GM19468 (cell line): ENCODE data around the gene TOX4.
"Not testable (repeated sequence)": the region's sequence is repeated elsewhere in the genome, so short reads cannot be mapped to it uniquely, and the experiment has no call there.

Source experiments
- ATAC-seq: cut with Tn5 transposase; IDR thresholded peaks from one replicate; pipeline ENCODE4 v1.9.1; 2021; ENCODE audit warnings: mild to moderate bottlenecking, moderate library complexity, moderate number of reproducible peaks; ENCODE audit not compliant: unreplicated experiment; ENCODE audit errors: extremely low read depth

Gene TOX4

DNA sequence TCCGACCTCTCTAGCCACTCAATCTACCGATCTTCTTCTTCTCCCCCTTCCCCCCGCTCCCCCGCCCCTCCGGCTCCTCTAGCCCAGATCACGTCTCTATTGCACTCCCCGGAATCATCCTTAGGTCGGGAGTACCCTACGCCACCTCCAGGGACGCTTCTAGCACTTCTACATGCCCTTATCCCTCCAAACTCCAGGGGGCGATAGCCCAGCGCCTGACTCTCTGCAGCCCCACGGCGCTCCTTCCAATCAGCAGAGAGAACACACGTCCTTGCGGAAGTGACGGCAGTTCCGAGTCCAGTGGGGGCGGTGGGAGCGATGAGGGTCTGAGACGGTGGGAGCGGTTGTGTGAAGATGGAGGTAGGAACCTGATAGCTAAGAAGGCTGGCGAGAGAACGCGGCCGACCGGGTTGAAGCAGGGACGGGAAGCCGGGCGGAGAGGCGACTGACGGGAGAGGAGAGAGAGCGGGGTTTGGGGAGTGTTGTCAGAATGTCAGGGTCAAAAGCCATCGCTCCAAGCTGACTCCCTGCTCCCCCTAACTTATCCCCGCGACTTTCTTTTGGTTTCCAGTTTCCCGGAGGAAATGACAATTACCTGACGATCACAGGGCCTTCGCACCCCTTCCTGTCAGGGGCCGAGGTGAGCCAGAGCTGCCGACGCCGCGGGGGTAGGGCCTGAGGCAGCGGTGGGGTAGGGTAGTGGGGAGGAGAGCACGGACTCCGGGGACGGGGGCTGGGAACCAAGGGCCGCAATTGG, at the start of gene TOX4, which contains the start of gene RAB2B:
TSS of gene TOX4 (plus strand) at position 271 of the 757 bp plus-strand sequence. CDS start at position 355, 84 bp downstream.
TSS of gene RAB2B (minus strand) at position 35 of the 757 bp plus-strand sequence. CDS start 87 bp downstream, outside the sequence.
- peak; percentile 99 for ATAC-seq

DNA sequence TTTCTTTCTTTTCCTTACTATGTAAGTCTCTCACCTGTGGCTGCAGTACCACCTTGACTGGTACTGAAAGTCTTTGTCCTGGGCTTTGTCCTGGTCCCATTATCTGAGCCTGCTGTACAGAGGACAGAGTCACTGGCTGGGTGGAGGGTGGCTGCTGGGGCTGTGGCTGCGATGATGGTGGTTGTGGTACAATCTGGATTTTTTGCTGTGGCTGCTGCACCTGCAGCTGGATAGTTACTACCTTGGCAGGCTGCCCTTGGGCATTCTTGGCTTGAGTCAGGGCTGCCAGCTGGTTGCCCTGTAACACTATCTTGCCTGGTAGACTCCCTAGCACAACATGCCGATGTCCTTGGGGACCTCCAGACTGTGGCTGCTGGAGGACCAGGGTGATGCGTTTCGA, 48.1 kb upstream of the TOX4 start:
- ATAC-seq, result no peak

DNA sequence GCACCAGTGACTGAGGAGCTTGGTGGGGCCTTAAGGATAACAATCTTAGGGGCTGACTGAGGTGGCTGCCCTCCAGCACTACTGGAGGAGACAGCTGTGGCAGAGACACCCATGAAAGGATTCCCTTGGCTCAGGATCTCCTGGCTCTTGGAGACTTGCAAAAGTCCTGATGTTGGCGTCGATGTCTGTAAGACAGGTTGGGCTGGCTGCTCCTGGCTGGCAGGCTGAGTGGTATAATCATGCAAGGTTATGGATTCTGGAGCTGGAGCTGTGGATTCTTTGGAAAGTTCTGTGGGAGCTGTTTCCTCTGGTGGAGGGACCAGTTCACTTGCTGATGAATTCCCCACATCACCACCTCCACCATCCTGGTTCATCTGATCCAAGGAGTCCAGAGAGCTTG, 45.9 kb upstream of the TOX4 start:
- ATAC-seq, result no peak

DNA sequence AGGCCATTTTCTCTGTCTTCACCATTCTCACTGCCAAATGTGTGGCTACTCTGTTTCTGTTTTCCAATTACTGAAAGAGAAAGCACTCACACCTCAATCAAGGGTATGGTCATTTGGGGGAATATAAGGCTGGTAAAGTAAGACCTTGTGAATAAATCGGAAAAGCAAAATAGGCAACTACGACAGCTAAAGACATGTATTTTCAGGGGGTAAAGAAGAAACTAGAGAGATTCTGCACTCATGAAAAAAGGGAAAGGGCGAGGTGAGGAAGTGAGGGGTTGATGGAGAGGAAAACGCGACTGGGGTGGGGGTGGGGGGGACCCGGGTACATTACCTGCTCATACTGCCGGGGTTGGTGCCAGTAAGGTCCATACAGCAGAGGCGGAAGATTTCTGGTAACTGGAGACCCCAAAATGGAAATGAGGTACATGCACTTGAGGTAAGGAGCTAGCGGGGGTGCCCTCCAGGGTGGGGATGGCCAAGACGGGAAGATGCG, 40.4 kb upstream of the TOX4 start:
- ATAC-seq, result no peak

DNA sequence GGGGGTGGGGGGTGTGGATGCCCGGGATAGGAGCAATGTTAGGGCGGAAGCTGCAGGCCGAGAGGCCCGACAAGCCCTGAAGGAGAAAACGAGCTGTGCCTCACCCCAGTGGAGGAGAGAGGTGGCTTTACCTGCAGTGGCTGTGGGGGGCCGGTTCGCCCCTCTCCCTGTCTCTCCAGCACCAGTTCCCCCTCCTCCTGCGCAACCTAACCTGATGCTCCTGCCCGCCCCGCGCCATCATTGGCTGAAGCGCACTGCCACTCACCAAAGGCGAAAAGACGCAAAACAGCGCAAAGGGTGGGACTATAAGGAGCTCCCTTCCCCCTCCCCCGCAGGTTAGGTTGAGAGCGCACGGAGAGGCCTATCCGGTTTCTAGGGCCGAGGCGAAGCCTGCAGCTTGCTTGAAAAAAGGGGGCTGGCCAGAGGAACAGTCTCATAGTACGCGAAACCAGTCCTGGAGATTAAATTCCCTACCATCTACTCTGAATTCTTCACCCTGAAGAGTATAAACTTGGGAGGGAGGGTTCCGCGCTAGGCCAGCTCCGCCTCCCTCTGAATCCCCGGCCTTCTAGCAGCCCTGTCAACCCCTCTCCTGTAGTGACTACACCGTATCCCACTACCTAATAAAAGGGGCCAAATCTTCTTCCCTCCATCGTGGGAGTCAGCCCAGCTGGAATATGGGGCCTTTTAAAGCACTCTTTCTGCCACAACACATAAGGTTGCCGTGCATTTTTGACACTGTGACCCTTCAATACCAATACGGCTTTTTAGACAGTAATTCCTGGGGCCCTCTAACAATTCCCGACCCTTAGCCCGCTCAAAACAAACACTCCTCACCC, 39.7 kb upstream of the TOX4 start:
- ATAC-seq, result peak; percentile 93

DNA sequence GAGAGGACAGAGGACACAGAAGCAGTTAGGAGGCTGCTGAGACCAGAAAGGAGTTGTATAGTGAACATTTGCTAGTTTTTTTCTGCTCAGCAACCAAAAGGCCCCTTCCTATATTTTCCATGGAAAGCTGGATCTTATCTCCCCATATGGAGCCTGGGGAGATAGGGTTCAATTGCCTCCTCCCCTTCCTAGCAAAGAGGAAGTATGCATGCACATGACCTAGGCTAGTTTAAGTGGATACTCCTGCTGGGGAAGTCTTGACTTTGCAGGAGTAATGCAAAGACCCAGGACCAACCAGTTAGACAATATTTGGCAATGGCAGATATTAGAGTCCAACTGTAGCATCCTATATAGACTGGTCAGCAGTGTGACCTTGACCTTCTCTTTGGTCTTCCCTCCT, 36.1 kb upstream of the TOX4 start:
- ATAC-seq, result no peak

DNA sequence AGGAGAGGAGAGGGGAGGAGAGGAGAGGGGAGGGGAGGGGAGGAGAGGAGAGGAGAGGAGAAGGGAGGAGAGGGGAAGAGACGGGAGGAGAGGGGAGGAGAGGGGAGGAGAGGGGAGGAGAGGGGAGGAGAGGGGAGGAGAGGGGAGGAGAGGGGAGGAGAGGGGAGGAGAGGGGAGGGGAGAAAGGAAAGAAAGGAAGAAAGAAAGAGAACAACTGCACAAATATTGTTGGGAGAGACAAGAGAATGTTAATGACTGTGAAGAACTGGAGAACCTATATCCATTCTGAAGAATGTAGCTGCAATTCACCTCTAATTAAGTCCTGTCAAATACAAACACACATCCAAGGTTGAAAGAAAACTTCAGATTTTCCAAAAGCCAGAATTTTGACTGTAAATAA, 34.3 kb upstream of the TOX4 start:
- ATAC-seq, result not testable (repeated sequence)

DNA sequence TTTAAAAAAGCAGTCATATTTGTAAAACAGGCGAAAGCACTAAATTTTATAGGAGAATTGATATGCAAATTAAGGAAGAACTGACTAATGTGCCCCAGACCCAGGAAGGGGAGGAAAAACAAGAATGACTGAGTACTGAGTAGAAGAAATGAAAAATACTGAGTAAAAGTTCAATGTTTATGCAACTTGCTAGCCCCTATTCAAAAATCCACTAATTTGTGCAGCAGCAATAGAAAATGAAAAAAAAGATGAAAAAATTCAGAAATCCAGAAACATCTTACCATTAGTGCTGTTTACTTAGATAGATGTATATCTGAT, 27.1 kb upstream of the TOX4 start:
- ATAC-seq, result no peak

DNA sequence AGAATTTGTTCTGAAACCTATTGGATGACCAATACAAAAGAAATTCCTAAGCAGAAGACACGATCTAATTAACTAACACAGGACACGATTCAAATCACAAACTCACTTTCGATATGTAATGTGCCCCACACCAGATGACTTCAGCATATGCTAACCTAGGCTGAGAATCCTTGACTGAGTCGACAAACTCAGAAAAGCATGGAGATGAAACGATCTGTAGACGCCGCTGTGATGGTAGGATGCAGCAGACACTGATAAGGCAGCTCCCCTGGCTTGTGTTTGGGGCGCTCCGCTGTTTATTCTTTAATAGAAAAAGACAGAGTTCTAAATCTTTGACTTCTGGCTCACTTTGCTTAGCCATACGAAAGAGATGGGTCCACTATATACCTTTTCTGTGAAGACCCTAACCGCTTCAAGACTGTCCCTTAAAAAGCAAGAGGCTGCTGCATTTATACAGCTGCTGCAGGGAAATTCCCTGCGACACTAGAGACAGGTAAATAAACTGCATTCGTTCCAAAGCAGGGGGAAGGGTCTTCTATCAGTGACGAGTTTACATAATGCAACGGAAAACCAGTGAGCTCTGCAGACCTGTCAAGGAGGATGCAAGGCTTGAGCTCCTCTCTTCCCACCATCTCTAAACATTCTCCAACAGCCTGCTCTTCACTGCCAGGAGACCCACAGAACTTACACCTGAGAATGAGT, 22.0 kb upstream of the TOX4 start:
- ATAC-seq, result no peak

DNA sequence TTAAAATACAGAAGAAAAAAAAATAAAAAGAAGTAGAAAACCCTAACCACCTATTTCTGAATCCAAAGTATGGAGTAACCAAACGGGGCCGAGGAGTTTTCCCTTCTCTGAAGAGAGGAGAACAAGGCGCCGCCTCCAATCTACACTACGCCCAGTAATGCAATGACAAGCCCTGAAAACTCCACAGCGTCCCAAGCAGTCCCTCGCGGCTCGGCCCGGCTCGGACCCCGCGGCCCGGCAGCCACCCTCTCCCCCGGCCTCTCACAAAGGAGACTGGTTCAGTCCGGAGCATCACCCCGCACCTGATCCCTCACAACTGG, 21.4 kb upstream of the TOX4 start:
- no peak for ATAC-seq

DNA sequence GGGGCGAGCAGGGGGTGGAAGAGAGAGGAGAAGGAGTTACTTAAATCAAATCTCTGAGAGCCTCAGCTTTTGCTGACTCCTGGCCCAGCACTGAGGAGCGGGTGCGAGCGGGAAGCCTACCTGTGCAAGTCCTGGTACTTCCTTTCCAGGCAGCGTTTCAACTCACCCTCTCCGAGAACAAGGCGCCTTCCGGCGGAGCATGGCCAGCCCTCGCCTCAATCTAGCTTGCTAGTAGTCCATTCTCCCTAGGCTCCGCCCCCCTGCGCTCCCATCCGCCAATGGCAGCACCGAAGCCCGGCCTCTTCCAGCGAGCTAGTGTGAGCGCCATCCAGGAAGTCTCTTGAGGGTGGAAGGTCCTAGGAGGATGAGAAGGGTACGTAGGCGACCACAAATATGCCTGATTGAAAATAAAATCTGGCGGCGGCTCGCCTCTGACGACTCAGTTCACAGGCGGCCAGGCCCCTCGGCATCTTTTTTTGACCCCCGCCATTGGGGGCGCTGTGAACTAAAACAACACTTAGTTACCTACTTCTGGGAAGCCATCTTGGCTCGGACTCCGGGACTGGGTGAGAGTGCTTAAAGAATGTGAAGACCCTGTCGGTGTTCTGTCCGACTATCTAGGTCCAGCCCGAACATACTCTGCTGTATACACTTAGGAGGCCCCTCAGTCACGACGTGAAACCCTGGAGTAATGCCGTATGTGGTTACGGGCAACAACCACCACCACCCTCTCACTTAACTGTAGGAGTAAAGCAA, 20.9 kb upstream of the TOX4 start, which contains the start of gene CHD8:
TSS of gene CHD8 (minus strand) at position 212 of the 756 bp plus-strand sequence. CDS start 24,480 bp downstream, outside the sequence.
- peak; percentile 87 for ATAC-seq

DNA sequence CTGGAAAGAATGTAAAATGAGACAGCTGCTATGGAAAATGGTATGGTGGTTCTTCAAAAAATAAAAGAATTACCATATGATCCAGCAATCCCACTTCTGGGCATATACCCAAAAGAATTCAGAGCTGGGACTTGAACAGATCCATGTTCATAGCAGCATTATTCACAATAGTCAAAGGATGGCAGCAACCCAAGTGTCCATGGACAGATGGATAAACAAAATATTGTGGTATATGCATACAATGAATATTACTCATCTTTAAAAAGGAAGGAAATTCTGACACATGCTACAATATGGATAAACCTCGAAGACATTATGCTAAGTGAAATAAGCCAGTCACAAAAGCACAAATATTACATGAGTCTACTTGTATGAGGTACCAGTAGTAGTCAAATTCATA, 9.4 kb upstream of the TOX4 start:
- no peak for ATAC-seq

DNA sequence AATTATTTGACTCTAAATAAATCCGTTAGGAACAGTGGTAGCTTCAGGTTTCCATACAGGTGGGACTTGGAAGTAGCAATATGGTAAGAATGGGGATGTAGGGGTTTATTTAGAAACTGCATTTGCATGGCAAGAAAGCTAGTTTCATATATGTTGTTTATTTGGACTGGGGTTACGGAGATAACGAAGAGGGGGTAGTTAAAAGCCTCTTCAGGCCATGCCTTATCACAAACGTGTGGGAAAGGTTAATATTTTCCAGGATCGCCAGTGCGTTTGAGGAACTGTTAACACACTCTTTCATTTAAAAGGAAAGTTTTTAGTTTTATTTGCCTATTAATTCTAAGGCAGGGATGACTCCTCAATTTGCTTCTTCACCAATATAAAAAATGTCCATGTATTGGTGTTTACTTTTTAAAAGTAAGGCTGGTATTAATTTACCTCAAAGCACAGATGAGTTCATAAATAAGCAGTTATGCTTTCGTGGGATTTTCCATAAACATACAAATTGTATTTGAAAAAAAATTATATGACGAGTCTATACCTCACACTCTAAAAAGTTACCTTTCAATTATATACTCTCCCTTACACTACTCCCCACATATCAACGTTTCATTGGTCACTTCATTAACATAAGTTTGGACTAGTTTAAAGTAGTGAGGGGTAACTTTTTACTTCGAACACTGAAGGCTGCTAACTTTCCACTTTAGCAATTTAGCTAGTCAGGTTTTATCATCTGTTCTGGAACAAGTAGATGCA, 1.1 kb upstream of the TOX4 start:
- ATAC-seq, result no peak

DNA sequence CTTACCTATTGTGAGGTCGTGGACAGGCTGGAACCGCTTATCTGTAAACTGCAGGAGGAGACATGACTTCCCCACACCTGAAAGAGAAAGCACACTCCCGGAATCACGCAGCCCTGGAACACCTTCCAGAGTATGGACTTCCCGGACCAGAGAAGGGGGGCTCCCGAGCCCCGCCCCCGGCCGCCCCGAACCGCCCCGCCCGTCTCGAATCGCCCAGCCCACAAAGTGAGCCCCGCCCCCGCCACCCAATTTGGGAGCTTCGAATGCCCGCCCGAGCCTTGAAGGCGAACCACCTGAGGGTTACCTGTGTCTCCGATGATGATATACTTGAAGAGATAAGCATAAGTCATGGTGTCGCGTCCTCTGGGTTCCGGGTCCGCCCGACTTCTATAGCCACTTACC, 471 bp upstream of the TOX4 start:
- ATAC-seq, result no peak

DNA sequence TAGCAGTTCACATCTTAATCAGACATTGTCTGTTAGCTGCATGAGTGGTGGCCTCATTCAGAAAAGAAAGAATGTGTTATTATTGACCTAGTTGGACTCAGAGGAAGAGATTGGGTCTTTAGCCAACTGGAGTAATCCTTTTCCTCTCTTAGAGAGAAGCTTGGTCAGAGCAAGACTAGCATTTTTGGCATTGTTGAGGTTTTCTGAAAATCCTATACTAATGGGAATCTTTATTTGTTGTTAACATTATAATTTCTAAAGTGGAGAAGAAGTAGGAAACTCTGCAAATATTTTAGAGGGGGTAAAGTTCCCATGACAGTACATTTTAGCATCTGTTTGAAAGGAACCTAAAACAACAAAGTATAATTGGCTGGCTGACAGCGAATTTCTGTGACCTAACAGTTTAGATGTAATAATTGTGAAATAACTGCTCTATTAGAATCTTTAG, 9.7 kb downstream of the TOX4 start:
- no peak for ATAC-seq

DNA sequence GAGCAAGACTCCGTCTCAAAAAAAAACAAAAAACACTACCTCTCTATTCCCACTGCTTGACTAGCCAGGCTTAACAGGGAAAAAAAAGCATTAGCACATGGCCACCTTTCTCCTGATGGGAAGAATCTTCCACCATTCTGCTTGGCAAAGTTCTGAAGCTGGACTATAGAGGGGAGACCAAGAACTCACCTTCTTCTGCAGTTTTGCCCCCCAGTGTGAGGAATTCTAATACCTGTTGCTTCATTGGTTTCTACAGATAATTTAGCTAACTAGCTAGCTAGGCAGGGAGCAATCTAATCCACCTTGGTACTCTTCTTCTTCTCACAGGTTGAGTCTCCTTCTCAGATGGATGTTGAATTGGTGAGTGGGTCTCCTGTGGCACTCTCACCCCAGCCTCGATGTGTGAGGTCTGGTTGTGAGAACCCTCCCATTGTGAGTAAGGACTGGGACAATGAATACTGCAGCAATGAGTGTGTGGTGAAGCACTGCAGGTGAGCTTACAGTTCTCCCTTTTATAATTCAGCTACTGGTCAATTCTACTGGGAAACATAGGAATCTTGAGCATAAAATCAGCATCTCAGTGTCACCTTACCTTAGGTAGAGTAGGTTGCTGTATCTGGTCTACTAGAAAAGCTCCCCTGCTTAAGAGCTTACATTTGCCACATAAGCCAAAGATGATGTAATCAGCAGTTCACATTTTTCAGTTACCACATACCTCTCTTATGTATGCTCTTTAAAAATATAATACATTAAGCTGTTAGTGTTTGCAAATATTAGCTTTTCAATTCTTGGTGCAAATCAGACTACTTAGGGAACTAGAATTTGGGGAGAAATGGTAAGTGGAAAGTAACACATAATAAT, 18.1 kb downstream of the TOX4 start:
- ATAC-seq, result no peak

DNA sequence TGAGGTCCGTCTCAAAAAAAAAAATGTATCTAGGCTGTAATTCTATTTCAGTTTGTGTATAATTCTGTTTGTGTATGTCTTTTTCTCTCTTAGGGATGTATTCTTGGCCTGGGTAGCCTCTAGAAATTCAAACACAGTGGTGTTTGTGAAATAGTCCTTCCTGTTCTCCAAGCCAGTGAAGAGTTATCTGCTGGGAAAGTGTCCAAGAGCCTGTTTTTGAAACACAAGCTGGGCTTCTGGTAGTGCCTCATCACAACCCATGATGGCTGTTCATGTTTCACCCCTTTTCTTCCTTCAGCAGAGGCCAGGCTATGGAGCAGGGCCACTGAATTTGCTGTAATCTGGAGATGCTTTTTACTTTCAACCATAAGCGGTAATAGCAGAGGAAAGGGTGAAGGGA, 19.5 kb downstream of the TOX4 start:
- ATAC-seq, result no peak
